HG03342 (cell line): ENCODE results near the gene DISP3.

Source experiments
- ATAC-seq: cut with Tn5 transposase; IDR thresholded peaks from one replicate; pipeline ENCODE4 v1.9.1; 2021; ENCODE audit warnings: mild to moderate bottlenecking, moderate library complexity; ENCODE audit not compliant: unreplicated experiment

DISP3 gene

GRCh38 chr1:11540773-11541160, 61.8 kb downstream of the DISP3 start:
- no peak for ATAC-seq

DNA sequence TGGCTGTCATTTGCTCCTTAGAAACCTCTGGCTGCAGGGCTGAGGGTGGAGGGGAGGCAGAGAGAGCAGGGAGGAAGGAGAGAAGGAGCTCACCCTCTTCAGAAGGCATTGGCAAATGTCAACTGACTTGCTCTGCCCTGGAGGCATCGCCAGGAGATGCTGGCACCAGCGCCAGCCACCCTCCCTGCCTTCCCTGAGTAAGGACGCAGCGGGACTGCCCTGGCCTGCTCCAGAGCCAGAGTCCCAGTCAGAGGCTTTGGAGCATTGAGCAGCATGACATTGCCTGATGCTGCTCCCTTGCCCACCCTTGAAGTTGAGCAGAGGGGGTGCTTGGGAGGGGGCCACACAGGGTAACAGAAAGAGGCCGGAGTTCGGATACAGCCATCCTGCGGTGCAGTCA, 62.3 kb downstream of the DISP3 start:
- no peak for ATAC-seq

DNA sequence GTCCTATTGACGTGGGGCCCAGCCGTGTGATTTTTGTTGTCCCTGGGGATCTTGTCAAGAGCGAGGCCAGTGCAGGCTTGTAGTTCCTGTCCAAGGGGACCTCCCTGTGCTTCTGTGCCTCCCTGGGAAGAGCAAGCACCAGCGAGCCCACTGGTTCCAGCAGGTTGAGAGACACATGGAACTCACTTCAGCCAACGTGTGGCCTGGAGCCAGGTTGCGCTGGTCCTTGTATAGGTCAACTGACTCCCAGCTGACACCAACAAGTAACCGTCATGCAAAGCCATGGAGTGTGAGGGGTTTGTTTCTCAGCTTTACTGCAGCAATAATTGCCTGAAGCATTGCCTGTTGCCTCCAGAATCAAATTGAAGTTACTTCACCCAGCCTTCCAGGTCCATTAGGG, 63.0 kb downstream of the DISP3 start:
- ATAC-seq = no peak

- ATAC-seq = no peak
Measured at GRCh38 chr1:11543392-11543791, 64.4 kb downstream of the DISP3 start.

- ATAC-seq = no peak
Measured at GRCh38 chr1:11543796-11544195, 64.8 kb downstream of the DISP3 start.

GRCh38 chr1:11546456-11546855, 67.5 kb downstream of the DISP3 start:
- no peak for ATAC-seq

GRCh38 chr1:11550664-11551283, 71.8 kb downstream of the DISP3 start:
- ATAC-seq = no peak

DNA sequence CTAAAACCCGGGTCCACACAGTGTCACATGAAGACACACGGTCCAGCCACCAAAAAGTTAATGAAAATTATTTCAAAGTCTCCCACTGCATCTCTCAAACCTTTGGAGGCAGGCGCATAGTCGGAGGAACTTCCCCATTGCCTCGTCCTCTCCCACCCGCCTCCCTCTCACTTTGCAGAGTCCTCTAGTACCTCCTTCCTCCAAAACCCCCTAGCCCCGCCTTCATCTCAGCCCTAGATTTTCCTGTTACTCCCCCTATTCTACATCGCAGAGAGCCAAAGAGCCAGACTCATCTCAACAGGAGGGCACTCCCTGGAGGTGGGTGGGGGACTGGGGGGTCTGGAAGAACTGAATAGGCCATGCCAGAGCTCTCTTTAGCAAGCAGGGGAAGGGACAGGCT, 79.3 kb downstream of the DISP3 start:
- ATAC-seq = no peak

GRCh38 chr1:11558871-11559590, 80.1 kb downstream of the DISP3 start:
- ATAC-seq = no peak

DNA sequence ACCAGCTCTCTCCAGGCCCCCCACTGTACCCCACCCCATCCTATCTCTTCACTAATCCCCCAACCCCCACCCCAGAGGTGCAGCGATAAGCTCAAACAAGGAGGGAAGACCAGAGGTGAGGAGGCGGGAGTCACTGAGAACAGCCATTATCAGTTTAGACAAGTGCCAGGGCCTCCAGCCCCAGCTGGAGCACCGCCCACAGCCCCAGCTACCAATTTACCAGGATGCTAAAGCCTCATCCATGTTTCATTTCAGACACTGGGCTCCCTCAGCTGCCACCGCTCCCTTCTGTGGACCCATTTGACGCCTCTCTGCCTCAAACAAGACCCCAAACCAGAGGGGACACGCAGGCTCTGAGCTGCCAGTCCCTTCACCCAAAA, 80.6 kb downstream of the DISP3 start:
- no peak for ATAC-seq

DNA sequence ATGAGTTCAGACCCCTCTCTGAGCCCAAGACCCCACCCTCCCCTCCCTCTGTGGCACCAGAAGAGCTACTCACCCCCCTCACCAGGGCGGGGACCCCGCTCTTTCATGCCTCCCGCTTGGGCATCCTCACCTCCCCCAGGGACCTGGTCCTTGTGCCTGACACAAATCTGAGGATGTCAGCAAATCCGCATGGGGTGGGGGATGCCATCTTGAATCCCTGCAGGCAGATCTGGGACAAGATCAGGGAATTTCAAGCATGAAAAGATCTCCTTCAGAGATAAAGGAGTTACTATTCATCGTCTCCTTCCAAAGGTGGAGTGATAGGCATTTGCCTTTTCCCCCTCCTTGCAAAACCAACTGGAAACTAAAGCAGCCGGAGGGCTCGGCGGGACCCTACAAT, 81.1 kb downstream of the DISP3 start:
- ATAC-seq = no peak

DNA sequence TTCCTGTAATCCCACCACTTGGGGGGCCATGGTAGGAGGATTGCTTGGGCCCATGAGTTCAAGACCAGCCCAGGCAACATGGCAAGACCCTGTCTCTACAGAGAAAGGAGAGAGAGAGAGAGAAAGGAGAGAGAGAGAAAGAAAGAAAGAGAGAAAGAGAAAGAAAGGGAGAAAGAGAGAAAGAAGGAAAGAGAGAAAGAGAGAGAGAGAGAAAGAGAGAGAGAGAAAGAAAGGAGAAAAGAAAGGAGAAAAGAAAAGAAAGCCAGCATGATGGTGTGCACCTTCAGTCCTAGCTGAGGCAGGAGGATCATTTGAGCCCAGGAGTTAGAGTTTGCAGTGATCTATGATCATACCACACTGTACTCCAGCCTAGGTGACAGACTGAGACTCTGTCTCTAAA, 82.8 kb downstream of the DISP3 start:
- no peak for ATAC-seq

GRCh38 chr1:11562664-11563063, 83.7 kb downstream of the DISP3 start:
- ATAC-seq = no peak

GRCh38 chr1:11563560-11564069, 84.7 kb downstream of the DISP3 start:
- ATAC-seq = no peak

DNA sequence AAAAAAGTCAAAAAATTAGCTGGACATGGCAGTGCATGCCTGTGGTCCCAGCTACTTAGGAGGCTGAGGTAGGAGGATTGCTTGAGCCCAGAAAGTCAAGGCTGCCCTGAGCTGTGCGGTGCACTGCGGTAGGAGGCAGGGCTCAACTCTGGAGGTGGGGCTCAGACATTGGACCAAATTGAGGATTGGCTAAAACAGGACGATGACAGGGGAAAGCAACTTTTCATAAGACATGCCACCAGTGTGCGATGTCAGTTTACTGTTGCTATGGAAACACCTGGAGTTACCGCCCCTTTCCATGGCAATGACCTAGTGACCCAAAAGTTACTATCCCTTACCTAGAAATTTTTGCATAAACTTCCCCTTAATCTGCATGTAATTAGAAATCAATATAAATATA, 85.3 kb downstream of the DISP3 start:
- ATAC-seq = no peak

GRCh38 chr1:11566042-11566850, 87.3 kb downstream of the DISP3 start:
- no peak for ATAC-seq

DNA sequence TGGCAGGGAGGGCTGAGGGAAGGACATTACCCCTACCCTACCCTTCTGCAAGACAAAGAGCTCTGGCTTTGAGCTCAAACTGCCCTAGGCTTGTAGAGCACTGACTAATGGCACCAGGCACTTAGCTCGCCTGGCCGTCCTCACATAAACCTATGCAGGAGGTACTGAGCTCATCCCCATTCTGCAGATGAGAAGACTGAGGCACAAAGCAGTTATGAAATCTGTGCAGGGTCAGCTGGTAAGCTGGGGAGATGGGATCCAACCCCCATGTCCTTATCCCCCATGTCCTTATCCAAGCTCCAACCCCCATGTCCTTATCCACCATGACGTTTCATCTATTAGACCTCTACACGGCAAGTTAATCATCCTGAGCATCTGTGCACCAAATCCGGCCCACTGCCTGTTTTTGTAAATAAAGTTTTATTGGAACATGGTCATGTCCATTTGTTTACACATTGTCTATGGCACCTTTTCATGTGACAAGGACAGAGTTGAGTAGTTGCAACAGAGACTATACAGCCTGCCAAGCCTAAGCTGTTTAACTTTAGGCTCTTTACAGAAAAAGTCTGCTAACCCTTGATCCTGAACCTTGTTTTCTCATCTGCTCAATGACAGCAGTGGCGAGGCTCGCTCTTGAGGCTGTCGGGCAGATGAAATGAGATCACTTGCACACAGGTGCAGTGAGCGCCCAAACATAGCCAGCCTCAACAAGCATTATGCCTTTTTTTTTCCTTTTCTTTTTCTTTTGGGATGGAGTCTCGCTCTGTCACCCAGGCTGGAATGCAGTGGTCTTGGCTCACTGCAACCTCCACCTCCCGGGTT, 88.5 kb downstream of the DISP3 start:
- ATAC-seq = no peak

GRCh38 chr1:11568687-11569086, 89.7 kb downstream of the DISP3 start:
- ATAC-seq = no peak

DNA sequence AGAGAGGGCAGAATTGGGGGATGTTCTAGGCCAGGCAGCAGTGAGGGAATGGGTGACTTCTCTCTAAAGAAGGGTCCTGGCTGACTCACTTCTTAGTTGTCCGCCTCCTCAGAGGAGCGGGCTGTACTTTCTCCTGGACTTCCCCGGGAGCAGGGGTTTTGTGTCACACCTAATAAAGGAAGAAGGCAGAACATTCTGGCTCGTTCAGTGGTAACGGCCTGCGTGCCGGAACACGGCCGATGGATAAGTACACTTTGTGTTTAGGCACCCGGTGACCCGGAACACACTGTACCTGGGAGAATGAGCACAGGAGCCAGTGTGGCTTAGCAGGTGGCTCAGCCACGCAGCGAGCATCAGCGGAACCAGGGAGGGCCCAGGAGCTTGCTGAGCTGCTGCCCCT, 90.6 kb downstream of the DISP3 start:
- ATAC-seq = no peak

DNA sequence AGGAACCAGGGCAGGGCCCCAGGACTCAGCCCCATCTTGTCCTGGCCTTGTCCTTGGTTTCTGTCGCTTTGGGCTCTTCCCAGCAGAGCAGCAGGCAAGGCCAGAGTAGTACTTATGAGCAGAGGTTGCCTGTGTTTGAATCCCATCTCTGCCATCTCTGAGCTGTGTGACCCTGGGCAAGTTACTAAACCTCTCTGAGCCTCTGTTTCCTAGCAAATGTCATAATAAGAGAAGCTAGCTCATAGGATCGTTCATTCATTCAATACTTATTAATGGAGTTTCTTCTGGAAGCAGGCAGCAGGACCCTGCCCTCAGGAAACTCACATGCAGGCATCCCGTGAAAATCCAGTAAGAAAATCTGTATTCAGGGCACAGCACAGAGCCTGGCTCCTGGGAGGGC, 91.0 kb downstream of the DISP3 start:
- no peak for ATAC-seq

GRCh38 chr1:11570821-11571380, 91.9 kb downstream of the DISP3 start:
- ATAC-seq = no peak
